Endometrium (tissue), 2 donors: ENCODE results near the gene SCUBE1.

ENCODE experiments used
- FAIRE-seq: peaks from 2 replicates; lab custom pipeline; 2012; peaks lifted over from hg19 to GRCh38; lab: Jason Lieb, UNC
- donor health status: control.
- donor health status: control.

SCUBE1 gene

GRCh38 chr22:43198936-43199335, 144.2 kb downstream of the SCUBE1 start:
- FAIRE-seq = no peak

DNA sequence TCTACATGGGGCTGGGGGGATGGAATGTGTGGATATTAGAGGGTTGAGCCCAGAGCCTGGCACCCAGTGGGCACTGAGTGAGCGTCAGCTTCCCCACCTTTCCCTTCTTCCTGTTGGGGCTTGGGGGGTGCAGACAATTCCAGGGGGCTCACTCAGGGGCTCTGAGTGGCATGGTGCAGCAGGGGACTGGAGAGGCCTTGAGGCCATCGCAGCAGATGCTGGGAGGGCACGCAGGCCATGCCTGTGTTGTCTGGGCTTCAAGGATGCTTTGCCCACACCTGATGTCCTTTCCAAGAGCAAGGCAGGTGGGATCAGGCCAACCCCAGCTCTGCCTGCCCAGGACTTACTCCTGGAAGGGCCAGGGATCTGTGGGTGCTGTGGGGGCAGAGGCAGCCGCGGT, 145.0 kb downstream of the SCUBE1 start:
- FAIRE-seq = no peak

DNA sequence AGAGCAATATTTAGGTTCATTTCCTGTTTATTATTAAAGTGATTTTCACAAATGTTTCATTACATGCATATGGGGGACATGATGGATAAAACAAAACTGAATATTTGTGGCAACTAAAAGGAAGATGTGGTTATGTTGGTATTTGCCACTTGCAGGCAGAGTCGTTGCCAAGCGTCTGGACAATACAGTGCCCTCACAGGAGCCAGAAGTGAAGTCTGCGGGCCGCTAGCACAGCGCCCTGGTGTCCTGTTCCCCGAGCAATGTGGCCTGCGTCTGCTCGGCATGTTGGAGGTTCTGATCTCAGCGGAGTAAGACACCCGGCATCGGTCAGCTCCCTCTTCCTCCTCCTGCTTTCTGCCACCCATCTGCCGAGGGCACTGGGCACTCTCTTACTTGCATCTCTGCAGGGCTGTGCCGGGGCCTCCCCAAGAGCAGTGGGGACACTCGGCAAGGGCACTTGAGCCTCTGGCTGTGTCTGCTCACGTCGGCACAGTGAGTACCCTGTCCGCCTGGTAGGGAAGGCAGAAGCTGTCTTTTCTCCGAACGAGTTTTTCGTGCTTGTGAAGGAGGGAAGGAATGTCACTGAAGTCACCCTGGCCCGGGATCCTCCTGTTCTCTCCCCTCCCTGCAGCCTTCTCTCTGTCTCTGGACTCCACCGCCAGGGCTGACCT, 145.8 kb downstream of the SCUBE1 start:
- no peak for FAIRE-seq

DNA sequence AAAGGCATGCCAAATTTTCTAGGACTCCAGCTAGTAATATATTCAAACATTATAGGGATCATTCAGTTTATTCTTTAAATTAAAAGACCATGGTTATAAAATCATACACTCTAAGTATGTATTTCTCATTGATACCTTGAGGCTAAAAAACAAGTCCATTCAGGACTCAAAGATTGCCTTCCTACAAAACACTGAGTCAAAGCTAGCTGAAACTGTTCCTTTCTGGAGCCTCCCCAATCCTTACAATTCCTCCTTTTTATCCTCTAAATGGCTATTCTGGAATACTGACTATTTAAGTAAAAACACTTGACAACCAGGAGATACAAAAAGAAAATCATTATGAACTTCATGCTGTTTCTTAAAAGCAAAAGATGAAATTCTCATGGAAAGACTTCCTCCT, 151.3 kb downstream of the SCUBE1 start:
- no peak for FAIRE-seq

GRCh38 chr22:43188829-43189545, 154.2 kb downstream of the SCUBE1 start:
- FAIRE-seq = no peak

DNA sequence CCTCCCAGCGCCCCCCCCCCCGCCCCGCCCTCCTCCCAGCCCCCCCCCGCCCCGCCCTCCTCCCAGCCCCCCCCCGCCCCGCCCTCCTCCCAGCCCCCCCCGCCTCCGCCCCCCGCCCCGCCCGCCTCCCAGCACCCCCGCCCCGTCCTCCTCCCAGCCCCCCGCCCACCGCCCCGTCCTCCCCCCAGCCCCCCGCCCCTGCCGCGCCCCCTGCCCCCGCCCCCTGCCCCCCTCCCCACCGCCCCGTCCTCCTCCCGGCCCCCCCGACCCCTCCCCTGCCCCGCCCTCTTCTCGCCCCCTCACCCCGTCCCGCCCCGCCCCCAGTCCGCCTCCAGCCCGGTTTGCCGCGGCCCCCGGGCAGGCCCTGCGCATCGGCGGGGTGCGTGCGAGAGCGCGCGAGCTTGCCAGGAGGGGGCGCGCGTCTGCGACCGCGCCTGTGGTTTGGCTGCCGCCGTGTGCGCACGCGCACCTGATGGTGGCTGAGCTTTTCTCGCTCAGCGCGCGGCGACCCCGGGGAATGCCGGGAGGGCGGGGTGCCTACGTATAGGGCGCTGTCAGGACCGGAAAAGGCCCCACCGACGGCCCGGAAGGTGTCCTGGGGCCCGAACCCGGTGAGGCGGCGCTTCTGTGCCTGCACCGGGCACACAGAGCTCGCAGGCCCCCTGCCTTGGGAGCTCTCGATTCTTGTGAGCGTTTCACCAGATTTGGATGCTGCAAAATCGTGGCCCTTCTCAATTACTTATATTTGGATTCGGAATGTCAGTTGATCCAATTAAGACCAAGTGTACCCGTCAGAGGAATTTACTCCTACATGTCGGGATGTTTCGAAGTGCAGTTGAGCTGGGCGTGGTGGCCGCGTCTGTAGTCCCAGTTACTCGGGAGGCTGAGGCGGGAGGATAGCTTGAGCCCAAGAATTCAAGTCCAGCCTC, 155.7 kb downstream of the SCUBE1 start:
- FAIRE-seq = no peak

- FAIRE-seq = no peak
Measured at GRCh38 chr22:43186272-43187170, 156.7 kb downstream of the SCUBE1 start, which contains the start of gene TTLL12. TTLL12 (minus strand) TSS chr22:43187134; CDS start chr22:43187069, 65 bp downstream.

GRCh38 chr22:43185860-43186261, 157.3 kb downstream of the SCUBE1 start:
- no peak for FAIRE-seq

DNA sequence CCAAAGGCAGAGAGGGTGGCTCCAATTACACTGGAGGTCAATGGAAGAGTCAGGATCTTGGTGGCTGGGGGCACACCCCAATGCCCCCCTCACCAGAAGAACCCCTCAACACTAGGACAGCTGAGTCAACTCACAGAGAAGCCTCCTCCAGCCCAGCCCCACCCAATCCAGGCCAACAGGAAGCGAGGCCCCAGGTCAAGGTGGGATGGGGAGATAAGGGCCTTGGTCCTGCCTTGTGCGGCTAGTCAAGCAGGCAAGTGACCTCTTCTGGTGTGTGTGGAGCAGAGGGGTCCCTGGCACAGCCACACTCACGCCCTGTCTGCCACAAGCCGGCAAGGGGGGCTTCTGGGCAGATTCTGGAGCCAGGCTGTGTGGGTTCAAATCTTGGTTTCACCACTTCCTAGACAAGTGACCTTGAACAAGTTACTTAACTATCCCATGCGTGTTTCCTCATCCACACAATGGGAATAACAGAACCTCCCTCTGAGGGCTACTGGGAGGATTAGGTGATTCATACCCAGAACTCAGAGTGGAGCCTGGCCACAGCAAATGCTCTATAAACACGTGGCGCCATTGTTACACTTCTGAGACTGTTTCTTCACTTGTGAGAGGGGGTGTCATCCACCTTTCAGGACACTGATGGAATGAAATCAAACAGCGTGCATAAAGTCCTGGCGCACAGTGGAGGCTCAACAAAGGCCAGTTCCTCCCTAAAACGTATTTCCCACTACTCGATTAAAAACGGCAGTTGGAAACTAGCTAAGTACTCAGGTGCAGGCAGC, 159.5 kb downstream of the SCUBE1 start:
- no peak for FAIRE-seq

- no peak for FAIRE-seq
Measured at GRCh38 chr22:43182726-43183125, 160.4 kb downstream of the SCUBE1 start.

DNA sequence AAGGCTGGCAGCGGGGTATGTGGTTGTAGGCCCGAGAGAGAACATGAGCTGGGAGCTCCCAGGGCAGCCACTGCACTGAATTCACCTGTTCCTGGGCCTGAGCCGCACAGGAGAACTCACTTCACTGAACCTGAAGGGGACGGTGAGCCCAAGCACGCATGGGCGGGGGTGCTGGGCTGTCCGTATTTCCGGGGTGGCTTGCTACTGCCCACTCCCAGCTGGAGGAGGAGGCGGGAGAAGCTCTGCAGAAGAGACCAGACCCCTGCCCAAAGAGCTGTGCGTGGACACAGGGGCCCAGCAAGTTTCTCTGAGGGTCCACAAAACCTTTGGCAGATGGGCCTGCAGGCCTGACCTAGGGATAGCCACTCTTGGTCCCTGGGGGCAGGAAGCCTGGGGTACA, 161.1 kb downstream of the SCUBE1 start:
- no peak for FAIRE-seq

- FAIRE-seq = no peak
Measured at GRCh38 chr22:43181321-43182076, 161.7 kb downstream of the SCUBE1 start.

GRCh38 chr22:43180670-43181069, 162.5 kb downstream of the SCUBE1 start:
- FAIRE-seq = no peak

- FAIRE-seq = no peak
Measured at GRCh38 chr22:43179911-43180195, 163.3 kb downstream of the SCUBE1 start.

DNA sequence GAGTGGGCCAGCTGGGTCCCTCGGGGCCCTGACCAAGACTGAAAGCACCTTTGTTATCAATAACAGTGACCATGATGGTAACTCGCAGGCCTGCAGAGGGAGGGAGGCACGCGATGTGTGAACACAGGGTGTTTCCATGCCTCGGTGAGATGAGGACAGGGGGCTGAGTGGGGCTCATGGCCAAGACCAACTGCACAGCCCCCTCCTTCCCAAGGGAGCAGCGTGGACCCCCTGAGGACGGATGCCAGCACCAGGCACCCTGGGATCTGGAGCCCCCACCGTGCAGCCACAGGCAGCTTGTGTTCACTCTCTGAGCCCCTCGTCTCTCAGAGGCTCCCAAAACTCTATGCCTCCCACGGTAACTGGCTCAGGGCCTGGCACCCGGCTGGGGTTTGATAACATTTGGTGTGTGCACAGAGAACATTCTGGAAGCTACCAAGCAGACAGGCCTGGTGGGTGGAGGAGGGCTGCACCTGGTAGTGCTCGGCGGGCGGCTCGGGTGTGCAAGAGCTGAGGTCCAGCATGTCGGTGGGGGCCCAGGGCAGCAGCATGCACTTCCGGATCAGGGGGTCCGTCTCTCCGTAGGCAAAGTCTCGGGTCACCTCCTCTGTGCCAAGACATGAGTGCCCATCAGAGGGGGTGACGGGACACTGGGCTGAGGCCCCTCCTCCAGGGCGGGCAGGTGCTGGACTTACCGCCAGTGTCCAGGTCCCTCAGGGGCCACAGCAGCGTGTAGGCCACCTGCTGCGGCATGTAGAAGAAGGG, 163.8 kb downstream of the SCUBE1 start:
- FAIRE-seq = no peak

DNA sequence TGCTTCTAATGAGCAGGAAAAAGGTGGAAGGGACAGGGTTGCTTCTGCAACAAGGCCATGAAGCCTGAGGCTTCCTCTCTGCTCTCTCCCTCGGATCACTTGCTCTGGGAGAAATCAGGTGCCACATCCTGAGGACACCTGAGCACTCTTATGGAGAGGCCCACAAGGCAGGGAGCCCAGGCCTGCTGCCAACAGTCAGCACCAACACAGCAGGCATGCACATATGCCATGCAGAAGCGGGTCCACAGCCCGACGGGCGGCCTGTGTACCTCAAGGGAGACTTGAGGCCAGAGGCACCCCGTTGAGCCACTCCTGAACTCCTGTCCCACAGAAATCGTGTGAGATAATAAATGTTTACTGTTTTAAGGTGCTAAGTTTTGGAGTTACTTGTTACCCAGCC, 165.7 kb downstream of the SCUBE1 start:
- no peak for FAIRE-seq

GRCh38 chr22:43176090-43176489, 167.1 kb downstream of the SCUBE1 start:
- FAIRE-seq = no peak

DNA sequence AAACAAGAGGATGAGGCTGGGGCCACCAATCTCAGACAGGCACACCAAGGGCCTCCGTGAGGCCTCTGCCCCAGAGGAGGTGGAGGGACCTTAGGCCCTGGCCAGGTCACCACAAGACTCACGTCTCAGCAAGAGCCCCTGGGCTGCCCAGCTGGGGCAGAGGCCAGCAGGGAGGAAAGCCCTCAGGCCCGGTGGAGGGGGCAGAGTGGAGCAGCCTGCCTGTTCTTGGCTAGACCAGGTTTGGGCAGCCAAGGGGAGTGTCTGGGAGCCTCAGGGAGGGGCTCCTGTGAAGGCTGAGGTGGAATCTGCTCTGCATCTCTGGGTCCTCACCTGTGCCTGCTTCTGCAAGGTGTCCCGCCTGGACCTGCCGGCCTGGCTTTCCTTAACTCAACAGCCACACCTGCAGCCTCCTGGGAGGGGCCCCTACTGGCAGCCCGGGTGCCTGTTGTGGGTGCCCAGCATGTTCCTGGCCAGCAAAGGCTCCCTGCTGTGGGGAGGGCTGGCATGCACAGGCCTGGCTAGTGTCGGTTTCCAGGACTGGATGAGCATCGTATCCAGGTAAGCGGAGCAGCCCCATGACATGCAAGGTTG, 168.1 kb downstream of the SCUBE1 start:
- FAIRE-seq = no peak
